Neural progenitor cell (in vitro differentiated cells): ENCODE data around the gene NR1H3.

Experiments
- CTCF ChIP-seq: fragments of 200-600 bp; sonication (generic); IDR thresholded peaks from 2 replicates; pipeline ENCODE4 v1.5.1; 2017; ENCODE audit warnings: antibody characterized with exemption, mild to moderate bottlenecking
- EZH2 ChIP-seq: fragments of 200-600 bp; sonication (generic); IDR thresholded peaks from 2 replicates; pipeline ENCODE4 v1.6.1; 2017; ENCODE audit warnings: antibody characterized with exemption, mild to moderate bottlenecking, moderate library complexity

- TF ChIP-seq EZH2, result no peak
- no peak for TF ChIP-seq CTCF
These were observed 3.4 kb upstream of the NR1H3 start for GRCh38 chr11:47254386-47254785.
